B cell (primary cell): ENCODE data around the gene TECTB. TPM values are rescaled to one million over a fixed set of nuclear protein-coding genes. Genes with fewer than 3 reads are reported as not detected.

Experiments used
- ATAC-seq: fragments of 200-7000 bp; cut with Tn5 transposase; one replicate; pipeline ENCODE4 v1.10.0; 2021; ENCODE audit warnings: low read depth, mild to moderate bottlenecking, moderate number of reproducible peaks, moderate library complexity
- CTCF ChIA-PET: fragments of 350-600 bp; sonication (Branson Sonifier 250); formaldehyde crosslinking; loops from one replicate; lab custom pipeline; 2021; ENCODE audit warnings: antibody characterized with exemption, inconsistent platforms; lab: Charles Lee
- POLR2A ChIA-PET: fragments of 350-600 bp; sonication (Branson Sonifier 250); formaldehyde crosslinking; loops from one replicate; lab custom pipeline; 2021; ENCODE audit warnings: antibody characterized with exemption; lab: Charles Lee
- DNase-seq: peaks from one replicate; pipeline ENCODE4 v3.0.0; 2013
- H2AFZ ChIP-seq: 2 replicates; pipeline ENCODE4 v1.6.1; 2012; ENCODE audit warnings: mild to moderate bottlenecking, low read depth, low read length; ENCODE audit not compliant: insufficient read depth, poor library complexity, severe bottlenecking
- H3K27ac ChIP-seq, 2 donors: 1 replicate in 1 of 2; 2 replicates in 1 of 2; pipeline ENCODE4 v1.5.1; 2012 to 2013; ENCODE audit warnings: low read length in 2 of 2, mild to moderate bottlenecking in 2 of 2, moderate library complexity in 1 of 2
- H3K27me3 ChIP-seq, 4 experiments: fragments of 200-600 bp in 1 of 4; sonication (generic) in 1 of 4; replicated peaks in 1 of 4; 1 replicate in 2 of 4; 2 replicates in 2 of 4; pipeline versions ENCODE4 v1.6.1 to v1.7.0; 2013 to 2016; ENCODE audit warnings: low read length in 3 of 4, mild to moderate bottlenecking in 2 of 4, mixed read lengths in 1 of 4, moderate library complexity in 1 of 4; ENCODE audit not compliant: insufficient read depth in 4 of 4, control insufficient read depth in 3 of 4; ENCODE audit errors: control extremely low read depth in 1 of 4
- H3K36me3 ChIP-seq, 2 experiments: replicated peaks in 1 of 2; 1 replicate in 1 of 2; 2 replicates in 1 of 2; pipeline versions ENCODE4 v1.6.1 to v1.7.1; 2013; ENCODE audit warnings: low read length in 1 of 2; ENCODE audit not compliant: insufficient read depth in 2 of 2, control insufficient read depth in 1 of 2; ENCODE audit errors: control extremely low read depth in 1 of 2, extremely low read depth in 1 of 2
- H3K4me1 ChIP-seq, 2 donors: fragments of 200-600 bp in 1 of 2; sonication (generic) in 1 of 2; 1 replicate in 1 of 2; 2 replicates in 1 of 2; pipeline versions ENCODE4 v1.5.1 to v1.6.1; 2013 to 2017; ENCODE audit warnings: low read length in 2 of 2; ENCODE audit not compliant: control insufficient read depth in 2 of 2, insufficient read depth in 2 of 2
- H3K4me2 ChIP-seq: replicated peaks from 2 replicates; pipeline ENCODE3; 2012; ENCODE audit warnings: mild to moderate bottlenecking, low read depth, low read length; ENCODE audit not compliant: poor library complexity, severe bottlenecking
- H3K4me3 ChIP-seq, 5 experiments: fragments of 200-600 bp in 1 of 5; sonication (generic) in 1 of 5; 1 replicate in 3 of 5; 2 replicates in 2 of 5; pipeline versions ENCODE4 v1.5.1 to v1.7.0; 2011 to 2016; ENCODE audit warnings: low read length in 4 of 5, mild to moderate bottlenecking in 4 of 5, low read depth in 2 of 5, control low read depth in 1 of 5, moderate library complexity in 1 of 5; ENCODE audit not compliant: insufficient read depth in 1 of 5; ENCODE audit errors: control extremely low read depth in 1 of 5, extremely low read depth in 1 of 5
- H3K79me2 ChIP-seq: fragments of 200-600 bp; sonication (generic); one replicate; pipeline ENCODE4 v1.6.0; 2016; ENCODE audit warnings: low read length; ENCODE audit not compliant: control insufficient read depth, insufficient read depth
- H3K9ac ChIP-seq: fragments of 200-600 bp; sonication (generic); 2 replicates; pipeline ENCODE4 v1.6.1; 2017; ENCODE audit warnings: mild to moderate bottlenecking, low read length, moderate library complexity
- H3K9me3 ChIP-seq, 3 donors: one replicate each; pipeline versions ENCODE4 v1.6.1 to v1.7.1; 2013; ENCODE audit warnings: low read length in 2 of 3; ENCODE audit not compliant: control insufficient read depth in 2 of 3, insufficient read depth in 1 of 3; ENCODE audit errors: control extremely low read depth in 1 of 3
- H4K20me1 ChIP-seq: 2 replicates; pipeline ENCODE4 v1.6.0; 2012; ENCODE audit warnings: mild to moderate bottlenecking, low read length; ENCODE audit not compliant: insufficient read depth, control insufficient read depth, poor library complexity, severe bottlenecking
- H3K27ac Mint-ChIP-seq: one replicate; pipeline ENCODE4 v1.8.0; 2021; ENCODE audit warnings: mixed read lengths
- H3K27me3 Mint-ChIP-seq: one replicate; pipeline ENCODE4 v1.8.0; 2021; ENCODE audit warnings: mixed read lengths
- H3K4me1 Mint-ChIP-seq: one replicate; pipeline ENCODE4 v1.8.0; 2021; ENCODE audit warnings: mixed read lengths
- H3K4me3 Mint-ChIP-seq: one replicate; pipeline ENCODE4 v1.8.0; 2021; ENCODE audit warnings: mixed read lengths
- H3K9me3 Mint-ChIP-seq: one replicate; pipeline ENCODE4 v1.8.0; 2022; ENCODE audit warnings: mixed read lengths; ENCODE audit not compliant: insufficient read depth
- EZH2 ChIP-seq: IDR thresholded peaks from 2 replicates; pipeline ENCODE4 v1.6.1; 2012; ENCODE audit warnings: borderline replicate concordance, low read depth, mild to moderate bottlenecking, moderate library complexity, low read length; ENCODE audit not compliant: insufficient read depth, poor library complexity, severe bottlenecking
- WGBS: methylation state at CpG from one replicate; pipeline ENCODE4 v1.1.5; 2013; ENCODE audit warnings: missing lambda C conversion rate; ENCODE audit not compliant: insufficient coverage; 5-methylcytosine and 5-hydroxymethylcytosine counted together
- intact Hi-C: fragments of 100-400 bp; cut with micrococcal nuclease; formaldehyde crosslinking; loops from one replicate; pipeline ENCODE4 v1.10.0; 2022
- polyA plus RNA-seq: library from polyadenylated mRNA; depleted of rRNA; stranded (reverse); fragments of >200 nt; gene quantifications from 2 replicates; pipeline ENCODE4 v1.2.3, GENCODE V29; 2012
- total RNA-seq, 2 donors: library from RNA; stranded (reverse); fragments of 120-200 nt in 1 of 2; gene quantifications; 1 replicate in 1 of 2; 2 replicates in 1 of 2; pipeline versions ENCODE4 v1.2.3 to v1.2.4, GENCODE V29; 2013 to 2022
- TF ChIP-seq, protein P1 (sequence below): fragments of 200-600 bp; IDR thresholded peaks from one replicate; pipeline ENCODE4 v1.8.0; 2022; ENCODE audit warnings: antibody characterized with exemption, mild to moderate bottlenecking

Gene TECTB
- total and polyA plus RNA-seq, 2 donors (not counting 1 experiment from before 2014, with no cell fraction given), result not detected

DNA sequence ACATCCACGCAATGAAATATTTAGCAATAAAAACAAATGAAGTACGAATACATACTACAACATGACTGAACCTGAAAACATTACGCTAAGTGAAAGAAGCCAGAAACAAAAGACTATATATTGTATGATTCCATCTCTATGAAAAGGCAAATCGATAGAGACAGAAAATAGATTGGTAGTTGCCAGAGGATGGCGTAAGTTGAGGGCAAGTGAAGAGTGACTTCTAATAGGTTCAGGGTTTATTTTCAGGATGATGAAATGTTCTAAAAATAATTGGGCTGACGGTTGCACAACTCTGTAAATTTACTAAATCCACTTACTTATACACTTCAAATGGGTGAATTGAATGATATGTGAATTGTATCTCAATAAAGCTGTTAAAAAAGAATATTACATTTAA lies 39.5 kb upstream of the TECTB start:
- no peak for ATAC-seq
- H4K20me1 ChIP-seq, result no peaks in the 10 kb centered on the region
- no peak for TF ChIP-seq EZH2
- TF ChIP-seq, protein P1, sequence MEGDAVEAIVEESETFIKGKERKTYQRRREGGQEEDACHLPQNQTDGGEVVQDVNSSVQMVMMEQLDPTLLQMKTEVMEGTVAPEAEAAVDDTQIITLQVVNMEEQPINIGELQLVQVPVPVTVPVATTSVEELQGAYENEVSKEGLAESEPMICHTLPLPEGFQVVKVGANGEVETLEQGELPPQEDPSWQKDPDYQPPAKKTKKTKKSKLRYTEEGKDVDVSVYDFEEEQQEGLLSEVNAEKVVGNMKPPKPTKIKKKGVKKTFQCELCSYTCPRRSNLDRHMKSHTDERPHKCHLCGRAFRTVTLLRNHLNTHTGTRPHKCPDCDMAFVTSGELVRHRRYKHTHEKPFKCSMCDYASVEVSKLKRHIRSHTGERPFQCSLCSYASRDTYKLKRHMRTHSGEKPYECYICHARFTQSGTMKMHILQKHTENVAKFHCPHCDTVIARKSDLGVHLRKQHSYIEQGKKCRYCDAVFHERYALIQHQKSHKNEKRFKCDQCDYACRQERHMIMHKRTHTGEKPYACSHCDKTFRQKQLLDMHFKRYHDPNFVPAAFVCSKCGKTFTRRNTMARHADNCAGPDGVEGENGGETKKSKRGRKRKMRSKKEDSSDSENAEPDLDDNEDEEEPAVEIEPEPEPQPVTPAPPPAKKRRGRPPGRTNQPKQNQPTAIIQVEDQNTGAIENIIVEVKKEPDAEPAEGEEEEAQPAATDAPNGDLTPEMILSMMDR, result no peak
- Mint-ChIP-seq H3K27ac (no peak overlapping the region), H3K9me3 (peaks cover 11% of the 10 kb centered on the region), H3K4me1 (no peaks in the 10 kb centered on the region), H3K4me3 (no peak overlapping the region), H3K27me3 (peaks cover 10% of the 10 kb centered on the region)
- no peak overlapping the region for H3K4me2 ChIP-seq
- H3K27ac ChIP-seq, result no peak overlapping the region
- ChIA-PET POLR2A (no interaction called here), CTCF (no interaction called here)
- H3K4me3 ChIP-seq, result no peak overlapping the region
- WGBS, result no CpG with 5 or more reads among the region's 6 CpGs
- intact Hi-C loops, result no loop called here
- no peaks in the 10 kb centered on the region for H3K4me1 ChIP-seq
- no peaks in the 10 kb centered on the region for H3K27me3 ChIP-seq
- no peak for DNase-seq
- H2AFZ ChIP-seq, result no peak overlapping the region
- H3K9ac ChIP-seq, result no peak overlapping the region
- H3K36me3 ChIP-seq, result no peaks in the 10 kb centered on the region
- no peaks in the 10 kb centered on the region for H3K79me2 ChIP-seq
- H3K9me3 ChIP-seq, result peaks cover 0 to 27% (median 12%) of the 10 kb centered on the region in 3 donors

DNA sequence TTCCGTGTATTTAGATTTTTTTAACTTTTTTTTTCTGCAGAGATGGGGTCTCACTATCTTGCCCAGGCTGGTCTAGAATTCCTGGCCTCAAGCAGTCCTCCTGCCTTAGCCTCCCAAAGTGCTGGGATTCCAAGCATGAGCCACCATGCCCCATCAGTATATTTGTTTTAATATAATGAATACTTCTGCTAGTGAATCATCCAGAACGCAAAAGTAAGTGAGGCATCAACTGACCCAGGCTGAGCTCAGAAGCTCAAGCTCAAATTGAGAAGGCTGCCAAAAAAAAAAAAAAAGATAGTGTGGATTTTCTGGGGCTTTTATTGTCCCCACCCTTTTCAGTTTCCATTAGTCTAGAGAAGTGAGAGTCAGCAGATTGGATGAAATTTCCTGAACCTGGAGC lies 39.0 kb upstream of the TECTB start:
- H3K27ac Mint-ChIP-seq, result no peak overlapping the region
- DNase-seq, result no peak
- Histone ChIP-seq H3K4me3 (no peak overlapping the region), H2AFZ (no peak overlapping the region), H3K9me3 (peaks cover 0 to 25% (median 11%) of the 10 kb centered on the region in 3 donors), H3K9ac (no peak overlapping the region), H3K79me2 (no peaks in the 10 kb centered on the region), H3K36me3 (no peaks in the 10 kb centered on the region), H3K4me2 (no peak overlapping the region), H3K27ac (no peak overlapping the region), H3K4me1 (no peaks in the 10 kb centered on the region), H3K27me3 (no peaks in the 10 kb centered on the region), H4K20me1 (no peaks in the 10 kb centered on the region)
- 100% methylated on average over 1 of the region's 2 CpGs for WGBS
- peaks cover 10% of the 10 kb centered on the region for H3K9me3 Mint-ChIP-seq
- CTCF ChIA-PET, result no interaction called here
- H3K4me1 Mint-ChIP-seq, result no peaks in the 10 kb centered on the region
- intact Hi-C loops, result no loop called here
- no peak for ATAC-seq
- peaks cover 10% of the 10 kb centered on the region for H3K27me3 Mint-ChIP-seq
- POLR2A ChIA-PET, result no interaction called here
- TF ChIP-seq, protein P1, result no peak
- TF ChIP-seq EZH2, result no peak
- no peak overlapping the region for H3K4me3 Mint-ChIP-seq
